Measurements from ENCODE around the gene TEAD1.

DNA sequence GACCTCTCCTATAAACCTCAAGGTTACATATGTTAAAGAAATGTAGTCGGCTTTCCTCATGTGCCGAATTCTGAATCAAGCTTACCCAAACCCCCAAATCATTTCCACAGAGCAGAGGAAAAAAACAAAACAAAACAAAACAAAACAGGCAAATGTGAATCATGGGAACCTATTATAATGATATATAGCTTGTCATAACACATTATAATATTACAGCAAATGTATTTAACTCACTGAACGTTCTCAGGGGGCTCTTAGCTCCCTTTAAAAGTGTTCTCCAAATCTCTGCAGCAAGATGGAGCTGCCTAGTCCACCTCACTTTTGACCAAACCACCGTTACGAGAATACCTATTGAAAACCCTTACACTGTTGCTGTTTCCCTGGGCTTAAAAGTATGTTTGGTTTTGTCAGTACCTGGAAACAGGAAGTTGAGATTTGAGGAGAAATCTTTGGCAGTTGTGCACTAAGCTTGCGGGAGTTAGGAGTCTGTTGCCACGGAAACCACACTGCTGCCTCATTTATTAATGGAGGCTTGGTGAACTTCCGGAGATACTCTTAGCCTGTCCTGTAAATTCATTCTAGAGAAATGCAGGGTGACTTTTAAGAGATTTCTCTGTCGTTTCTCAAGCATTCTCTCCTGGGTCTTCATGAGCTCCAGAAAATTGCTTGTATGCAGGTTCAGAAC lies 167.9 kb downstream of the TEAD1 start:
- TF ChIP-seq, protein P1, sequence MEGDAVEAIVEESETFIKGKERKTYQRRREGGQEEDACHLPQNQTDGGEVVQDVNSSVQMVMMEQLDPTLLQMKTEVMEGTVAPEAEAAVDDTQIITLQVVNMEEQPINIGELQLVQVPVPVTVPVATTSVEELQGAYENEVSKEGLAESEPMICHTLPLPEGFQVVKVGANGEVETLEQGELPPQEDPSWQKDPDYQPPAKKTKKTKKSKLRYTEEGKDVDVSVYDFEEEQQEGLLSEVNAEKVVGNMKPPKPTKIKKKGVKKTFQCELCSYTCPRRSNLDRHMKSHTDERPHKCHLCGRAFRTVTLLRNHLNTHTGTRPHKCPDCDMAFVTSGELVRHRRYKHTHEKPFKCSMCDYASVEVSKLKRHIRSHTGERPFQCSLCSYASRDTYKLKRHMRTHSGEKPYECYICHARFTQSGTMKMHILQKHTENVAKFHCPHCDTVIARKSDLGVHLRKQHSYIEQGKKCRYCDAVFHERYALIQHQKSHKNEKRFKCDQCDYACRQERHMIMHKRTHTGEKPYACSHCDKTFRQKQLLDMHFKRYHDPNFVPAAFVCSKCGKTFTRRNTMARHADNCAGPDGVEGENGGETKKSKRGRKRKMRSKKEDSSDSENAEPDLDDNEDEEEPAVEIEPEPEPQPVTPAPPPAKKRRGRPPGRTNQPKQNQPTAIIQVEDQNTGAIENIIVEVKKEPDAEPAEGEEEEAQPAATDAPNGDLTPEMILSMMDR (optimal IDR thresholded peaks at IDR 0.05 in 1 of 3, IDR thresholded peaks at IDR 0.05 in 1 of 3, conservative IDR thresholded peaks at IDR 0.05 in 1 of 3; ENCODE audit: extremely low read depth in 1 of 3, insufficient read depth in 2 of 3, low read length in 3 of 3), result no peak
- TF ChIP-seq EZH2 (IDR thresholded peaks at IDR 0.05; ENCODE audit: low read length), result no peak
